H1 (cell line): Measurements from ENCODE around the gene NUDC. TPM values are rescaled to one million over a fixed set of nuclear protein-coding genes. Genes with fewer than 3 reads are reported as not detected.

Experiments used
- CTCF ChIA-PET: fragments of 300-600 bp; sonication (Branson Sonifier 250); formaldehyde crosslinking; loops from one replicate; lab custom pipeline; 2021; ENCODE audit not compliant: partially characterized antibody; lab: Charles Lee
- POLR2A ChIA-PET: fragments of 300-600 bp; sonication (Branson Sonifier 250); formaldehyde crosslinking; loops from one replicate; lab custom pipeline; 2021; ENCODE audit warnings: inconsistent platforms; ENCODE audit not compliant: partially characterized antibody; lab: Charles Lee
- DNase-seq, 2 experiments: peaks; one replicate each; pipeline versions ENCODE4 v3.0.0 to v3.0.0-alpha.2; 2010 to 2022; ENCODE audit warnings: low spot score in 2 of 2, low read depth in 1 of 2, mixed read lengths in 1 of 2
- FAIRE-seq: peaks from 2 replicates; lab custom pipeline; 2011; peaks lifted over from hg19 to GRCh38; lab: Jason Lieb, UNC
- H2AFZ ChIP-seq: 2 replicates; pipeline ENCODE4 v1.8.1; 2012; ENCODE audit warnings: low read length, inconsistent platforms
- H2AK5ac ChIP-seq: 2 replicates; pipeline ENCODE4 v1.6.1; 2013; ENCODE audit warnings: low read depth, low read length
- H2BK120ac ChIP-seq: replicated peaks from 2 replicates; pipeline ENCODE3; 2013; ENCODE audit warnings: low read depth, low read length, inconsistent platforms
- H2BK12ac ChIP-seq: 2 replicates; pipeline ENCODE4 v1.6.1; 2013; ENCODE audit warnings: low read depth, low read length
- H2BK15ac ChIP-seq: 2 replicates; pipeline ENCODE4 v1.6.1; 2013; ENCODE audit warnings: low read length
- H2BK20ac ChIP-seq: 2 replicates; pipeline ENCODE4 v1.6.1; 2013; ENCODE audit warnings: low read length
- H2BK5ac ChIP-seq: 2 replicates; pipeline ENCODE4 v1.6.1; 2013; ENCODE audit warnings: low read depth, low read length
- H3K14ac ChIP-seq: 2 replicates; pipeline ENCODE4 v1.6.1; 2013; ENCODE audit warnings: inconsistent platforms; ENCODE audit not compliant: insufficient read length
- H3K18ac ChIP-seq: 2 replicates; pipeline ENCODE4 v1.6.1; 2013; ENCODE audit warnings: low read length; ENCODE audit errors: extremely low read depth
- H3K23ac ChIP-seq: 2 replicates; pipeline ENCODE4 v1.6.1; 2013; ENCODE audit warnings: inconsistent platforms; ENCODE audit not compliant: insufficient read length
- H3K23me2 ChIP-seq: 2 replicates; pipeline ENCODE4 v1.6.1; 2013; ENCODE audit warnings: low read depth, low read length
- H3K27ac ChIP-seq: 2 replicates; pipeline ENCODE4 v1.6.1; 2011; ENCODE audit warnings: low read depth, low read length, inconsistent platforms
- H3K27me3 ChIP-seq, 4 experiments: replicated peaks in 1 of 4; 1 replicate in 1 of 4; 2 replicates in 3 of 4; pipeline versions ENCODE4 v1.6.1 to v1.8.1; 2011 to 2013; ENCODE audit warnings: low read length in 3 of 4, mild to moderate bottlenecking in 3 of 4, inconsistent platforms in 2 of 4, mixed read lengths in 2 of 4, moderate library complexity in 1 of 4; ENCODE audit not compliant: control insufficient read depth in 3 of 4, insufficient read depth in 3 of 4; ENCODE audit errors: extremely low read depth in 1 of 4
- H3K36me3 ChIP-seq, 4 experiments: 2 replicates each; pipeline versions ENCODE4 v1.6.1 to v1.8.1; 2011 to 2013; ENCODE audit warnings: mild to moderate bottlenecking in 4 of 4, low read length in 3 of 4, moderate library complexity in 2 of 4, control low read depth in 1 of 4, inconsistent platforms in 1 of 4; ENCODE audit not compliant: insufficient read depth in 4 of 4, control insufficient read depth in 2 of 4
- H3K4ac ChIP-seq: replicated peaks from 2 replicates; pipeline ENCODE3; 2013; ENCODE audit warnings: low read length, low read depth, mixed read lengths, inconsistent platforms; ENCODE audit not compliant: insufficient read length
- H3K4me1 ChIP-seq, 4 experiments: replicated peaks in 1 of 4; 1 replicate in 1 of 4; 2 replicates in 3 of 4; pipeline versions ENCODE4 v1.6.1 to v1.8.1; 2011 to 2013; ENCODE audit warnings: low read length in 3 of 4, inconsistent platforms in 2 of 4, mixed read lengths in 1 of 4; ENCODE audit not compliant: insufficient read depth in 4 of 4, control insufficient read depth in 3 of 4
- H3K4me2 ChIP-seq, 2 experiments: 2 replicates each; pipeline versions ENCODE4 v1.6.1 to v1.8.1; 2011 to 2013; ENCODE audit warnings: low read depth in 2 of 2, low read length in 2 of 2, control low read depth in 1 of 2, inconsistent platforms in 1 of 2, mild to moderate bottlenecking in 1 of 2; ENCODE audit not compliant: insufficient read depth in 1 of 2
- H3K4me3 ChIP-seq, 4 experiments: fragments of 200-600, 300-600 bp in 1 of 4; sonication (generic), shearing (Covaris generic), sonication (Bioruptor Twin) in 1 of 4; 2 replicates each; pipeline versions ENCODE4 v1.5.1 to v1.8.1; 2011 to 2016; ENCODE audit warnings: low read length in 4 of 4, low read depth in 3 of 4, control low read depth in 2 of 4, inconsistent platforms in 2 of 4, mild to moderate bottlenecking in 2 of 4, mixed read lengths in 1 of 4, moderate library complexity in 1 of 4; ENCODE audit not compliant: insufficient read depth in 2 of 4; ENCODE audit errors: extremely low read depth in 1 of 4
- H3K56ac ChIP-seq: replicated peaks from 2 replicates; pipeline ENCODE3; 2013; ENCODE audit warnings: low read depth, mild to moderate bottlenecking, mixed read lengths, low read length, inconsistent platforms; ENCODE audit not compliant: insufficient read length
- H3K79me1 ChIP-seq: 2 replicates; pipeline ENCODE4 v1.6.1; 2013; ENCODE audit warnings: low read depth, low read length, control low read depth
- H3K79me2 ChIP-seq, 2 experiments: 2 replicates each; pipeline versions ENCODE4 v1.6.1 to v1.8.1; 2012 to 2013; ENCODE audit warnings: low read length in 2 of 2, mild to moderate bottlenecking in 2 of 2, inconsistent platforms in 1 of 2; ENCODE audit not compliant: insufficient read depth in 2 of 2, control insufficient read depth in 1 of 2
- H3K9ac ChIP-seq, 4 experiments: replicated peaks in 1 of 4; 1 replicate in 1 of 4; 2 replicates in 3 of 4; pipeline versions ENCODE4 v1.6.1 to v1.8.1; 2011 to 2013; ENCODE audit warnings: low read depth in 3 of 4, low read length in 3 of 4, control low read depth in 2 of 4, mild to moderate bottlenecking in 2 of 4, moderate library complexity in 2 of 4, inconsistent platforms in 1 of 4; ENCODE audit errors: extremely low read depth in 1 of 4
- H3K9me3 ChIP-seq, 2 experiments: 2 replicates each; pipeline versions ENCODE4 v1.6.1 to v1.8.1; 2012 to 2013; ENCODE audit warnings: mild to moderate bottlenecking in 2 of 2, moderate library complexity in 2 of 2, control low read depth in 1 of 2, inconsistent platforms in 1 of 2, low read depth in 1 of 2, low read length in 1 of 2, mixed read lengths in 1 of 2; ENCODE audit not compliant: insufficient read depth in 2 of 2
- H4K20me1 ChIP-seq, 2 experiments: replicated peaks in 1 of 2; 2 replicates each; pipeline versions ENCODE3 to v1.8.1; 2011 to 2013; ENCODE audit warnings: inconsistent platforms in 2 of 2, low read length in 2 of 2, mild to moderate bottlenecking in 1 of 2; ENCODE audit not compliant: insufficient read depth in 2 of 2, control insufficient read depth in 1 of 2
- H4K5ac ChIP-seq: 2 replicates; pipeline ENCODE4 v1.6.1; 2013; ENCODE audit warnings: low read length, low read depth, mixed read lengths, inconsistent platforms; ENCODE audit not compliant: insufficient read length
- H4K8ac ChIP-seq: 2 replicates; pipeline ENCODE4 v1.8.0; 2013; ENCODE audit warnings: mild to moderate bottlenecking, moderate library complexity, low read length, inconsistent platforms; ENCODE audit not compliant: insufficient read depth; ENCODE audit errors: extremely low read depth
- H4K91ac ChIP-seq: replicated peaks from 2 replicates; pipeline ENCODE3; 2013; ENCODE audit warnings: low read length, mixed read lengths, inconsistent platforms; ENCODE audit not compliant: insufficient read length
- POLR2A ChIP-seq, 2 experiments: IDR thresholded peaks; 1 replicate in 1 of 2; 2 replicates in 1 of 2; pipeline ENCODE4 v1.6.1; 2011; ENCODE audit warnings: low read depth in 2 of 2, low read length in 2 of 2, mild to moderate bottlenecking in 2 of 2; ENCODE audit errors: control extremely low read depth in 1 of 2
- TEAD4 ChIP-seq: IDR thresholded peaks from 2 replicates; pipeline ENCODE4 v1.6.1; 2012; ENCODE audit warnings: low read depth, low read length, inconsistent platforms, mixed read lengths
- WGBS, 2 experiments: shearing (Covaris generic) in 1 of 2; methylation state at CpG; one replicate each; pipeline versions ENCODE4 v1.1.6 to v1.1.7; 2013 to 2015; ENCODE audit warnings: low lambda C conversion rate in 2 of 2, mixed read lengths in 2 of 2, inconsistent platforms in 1 of 2, low coverage in 1 of 2, missing lambda C conversion rate in 1 of 2; ENCODE audit not compliant: insufficient replicate concordance in 2 of 2, insufficient coverage in 1 of 2, insufficient read length in 1 of 2; ENCODE audit errors: extremely low coverage in 1 of 2, missing lambda C conversion rate in 1 of 2; 5-methylcytosine and 5-hydroxymethylcytosine counted together
- polyA plus RNA-seq, 7 experiments: library from polyadenylated mRNA; depleted of rRNA in 3 of 7; stranded (reverse) in 5 of 7; unstranded in 2 of 7; fragments of >200 nt in 5 of 7; fragments of 200-250 nt in 2 of 7; gene quantifications; 1 replicate in 5 of 7; 2 replicates in 1 of 7; 4 replicates in 1 of 7; pipeline versions ENCODE4 v1.2.1 to v1.2.3, GENCODE V29; 2011 to 2013; ENCODE audit warnings: missing spikeins in 2 of 7, mixed read lengths in 2 of 7
- total RNA-seq: library from RNA; stranded (reverse); fragmentation: NEBNext Ultra II Directional; extraction: Animal tissue kit (Norgen Biotek cat#: 25700); gene quantifications from 2 replicates; pipeline ENCODE4 v1.2.1, GENCODE V29; 2021

Gene NUDC
- total and polyA plus RNA-seq, 2 of the 8 experiments (the other 6 are each of a cell fraction or from before 2014, with no cell fraction given), result 43.2 to 131 TPM

DNA sequence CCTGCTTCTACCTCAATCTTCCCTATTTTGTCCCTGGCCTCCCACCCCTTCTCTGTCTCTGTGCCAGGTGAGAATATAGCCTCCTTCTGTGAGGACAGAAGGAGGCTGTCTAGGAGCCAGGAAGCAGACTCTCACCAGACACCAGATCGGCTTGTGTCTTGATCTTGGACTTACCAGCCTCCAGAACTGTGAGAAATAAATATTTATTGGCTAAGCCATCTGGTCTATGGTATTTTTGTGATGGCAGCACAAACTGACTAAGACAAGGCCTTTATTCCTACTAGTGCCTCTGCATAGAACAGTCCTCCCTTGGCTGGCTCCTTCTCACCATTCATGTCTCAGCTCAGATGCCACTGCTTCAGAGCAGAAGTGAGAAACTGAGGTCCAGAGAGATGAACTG lies 33.3 kb upstream of the NUDC start:
- WGBS, 2 experiments, result 100% methylated on average over 1 of the region's 1 CpG; no CpG with 5 or more reads in 1 of the 2 experiments

More for the DNA sequence above, 33.3 kb upstream of the NUDC start:
- DNase-seq (no peak), FAIRE-seq (no peak)
- H4K20me1 ChIP-seq, result peaks cover 0 to 2% of the 10 kb centered on the region in 2 experiments
- H4K91ac ChIP-seq, result no peak overlapping the region
- no peaks in the 10 kb centered on the region for H3K9me3 ChIP-seq
- H2AK5ac ChIP-seq, result no peak overlapping the region
- H2BK12ac ChIP-seq, result no peak overlapping the region
- no peak overlapping the region for H4K5ac ChIP-seq
- H4K8ac ChIP-seq, result no peak overlapping the region
- no peaks in the 10 kb centered on the region for H3K27me3 ChIP-seq
- H3K23ac ChIP-seq, result no peak overlapping the region
- H3K79me1 ChIP-seq, result no peaks in the 10 kb centered on the region; the same call in 1 of the 2 replicates
- H3K4me3 ChIP-seq, result no peak overlapping the region
- H2BK20ac ChIP-seq, result no peak overlapping the region
- H2AFZ ChIP-seq, result no peak overlapping the region
- no peak overlapping the region for H2BK5ac ChIP-seq
- H3K36me3 ChIP-seq, result peaks cover 18 to 49% (median 38%) of the 10 kb centered on the region in 4 experiments
- no peak overlapping the region for H3K56ac ChIP-seq
- H3K79me2 ChIP-seq, result peaks cover 0 to 12% of the 10 kb centered on the region in 2 experiments; a peak in 2 of 4 replicates
- no peak overlapping the region for H3K4ac ChIP-seq
- no peak overlapping the region for H3K18ac ChIP-seq
- H3K27ac ChIP-seq, result no peak overlapping the region
- TF ChIP-seq POLR2A (IDR thresholded peaks at IDR 0.05; ENCODE audit: control extremely low read depth in 1 of 2, low read depth in 2 of 2, low read length in 2 of 2) (no peak), TEAD4 (no peak)
- TF ChIP-seq, all 59 proteins: peak for 0
- H3K14ac ChIP-seq, result no peak overlapping the region
- H3K9ac ChIP-seq, result no peak overlapping the region
- ChIA-PET CTCF (interaction anchor here (0.9 to 31.7 kb wide), 8 partner anchors 9 to 78 kb away, joined by 3 to 547 read pairs (median 8); partner anchors contain the start of genes GPATCH3 and SFN), POLR2A (interaction anchor here (1.1 to 6.5 kb wide), 5 partner anchors 11 to 33 kb away, joined by 3 to 66 read pairs (median 5); partner anchors contain the start of genes GPATCH3 and NUDC)
- no peak overlapping the region for H2BK120ac ChIP-seq
- H3K4me1 ChIP-seq, result peaks cover 0 to 8% (median 3%) of the 10 kb centered on the region in 4 experiments; a peak in 3 of 7 replicates
- no peak overlapping the region; a peak in 1 of 4 replicates for H3K4me2 ChIP-seq
- no peak overlapping the region for H2BK15ac ChIP-seq
- peaks cover 12% of the 10 kb centered on the region; the same call in 1 of the 2 replicates for H3K23me2 ChIP-seq
